CD4-positive, alpha-beta T cell treated with Interleukin-1 beta for 1 hour (primary cell): ENCODE data around the gene CFAP54.
"Not testable (repeated sequence)": the region's sequence is repeated elsewhere in the genome, so short reads cannot be mapped to it uniquely, and the experiment has no call there.

Source experiments
- DNase-seq, 2 donors: peaks; one replicate each; pipeline ENCODE4 v3.0.0-alpha.2; 2020 to 2022

CFAP54 gene

GRCh38 chr12:96489392-96490056, at the start of gene CFAP54:
Gene CFAP54, plus strand, starts transcription at chr12:96489577. Its CDS starts 33 bp downstream, at chr12:96489610.
- DNase-seq = peak; percentile 95 to 96

- DNase-seq = peak; percentile 5 to 46
Observed at GRCh38 chr12:96441816-96442215, 47.6 kb upstream of the CFAP54 start.

- DNase-seq = no peak
Observed at GRCh38 chr12:96442906-96443305, 46.5 kb upstream of the CFAP54 start.

- no peak for DNase-seq
Observed at GRCh38 chr12:96444399-96444798, 45.0 kb upstream of the CFAP54 start.

GRCh38 chr12:96445691-96446583, 43.4 kb upstream of the CFAP54 start:
- peak; percentile 78 to 88 for DNase-seq

- DNase-seq = no peak
Observed at GRCh38 chr12:96447256-96447655, 42.1 kb upstream of the CFAP54 start.

GRCh38 chr12:96448300-96448699, 41.1 kb upstream of the CFAP54 start:
- DNase-seq = no peak

GRCh38 chr12:96452261-96452922, 37.0 kb upstream of the CFAP54 start:
- DNase-seq = no peak

GRCh38 chr12:96454396-96454795, 35.0 kb upstream of the CFAP54 start:
- no peak for DNase-seq

GRCh38 chr12:96456265-96456974, 33.0 kb upstream of the CFAP54 start:
- DNase-seq = peak in 1 of 2 donors; percentile 4

- no peak for DNase-seq
Observed at GRCh38 chr12:96457191-96457930, 32.0 kb upstream of the CFAP54 start.

- not testable (repeated sequence) for DNase-seq
Observed at GRCh38 chr12:96459281-96459680, 30.1 kb upstream of the CFAP54 start.

- DNase-seq = no peak
Observed at GRCh38 chr12:96462571-96463280, 26.7 kb upstream of the CFAP54 start.

- no peak for DNase-seq
Observed at GRCh38 chr12:96465896-96466295, 23.5 kb upstream of the CFAP54 start.

- no peak for DNase-seq
Observed at GRCh38 chr12:96466939-96467751, 22.2 kb upstream of the CFAP54 start.

- DNase-seq = no peak
Observed at GRCh38 chr12:96471368-96472050, 17.9 kb upstream of the CFAP54 start.

- DNase-seq = no peak
Observed at GRCh38 chr12:96472384-96472783, 17.0 kb upstream of the CFAP54 start.

GRCh38 chr12:96473394-96474093, 15.8 kb upstream of the CFAP54 start:
- DNase-seq = peak; percentile 33 to 41

- DNase-seq = no peak
Observed at GRCh38 chr12:96474206-96474605, 15.2 kb upstream of the CFAP54 start.
